Measurements from ENCODE around the gene KIRREL1. TPM values are rescaled to one million over a fixed set of nuclear protein-coding genes. Genes with fewer than 3 reads are reported as not detected.

The KIRREL1 gene
- total RNA-seq, 1 experiment from 2014 or later = 42.4 TPM

DNA sequence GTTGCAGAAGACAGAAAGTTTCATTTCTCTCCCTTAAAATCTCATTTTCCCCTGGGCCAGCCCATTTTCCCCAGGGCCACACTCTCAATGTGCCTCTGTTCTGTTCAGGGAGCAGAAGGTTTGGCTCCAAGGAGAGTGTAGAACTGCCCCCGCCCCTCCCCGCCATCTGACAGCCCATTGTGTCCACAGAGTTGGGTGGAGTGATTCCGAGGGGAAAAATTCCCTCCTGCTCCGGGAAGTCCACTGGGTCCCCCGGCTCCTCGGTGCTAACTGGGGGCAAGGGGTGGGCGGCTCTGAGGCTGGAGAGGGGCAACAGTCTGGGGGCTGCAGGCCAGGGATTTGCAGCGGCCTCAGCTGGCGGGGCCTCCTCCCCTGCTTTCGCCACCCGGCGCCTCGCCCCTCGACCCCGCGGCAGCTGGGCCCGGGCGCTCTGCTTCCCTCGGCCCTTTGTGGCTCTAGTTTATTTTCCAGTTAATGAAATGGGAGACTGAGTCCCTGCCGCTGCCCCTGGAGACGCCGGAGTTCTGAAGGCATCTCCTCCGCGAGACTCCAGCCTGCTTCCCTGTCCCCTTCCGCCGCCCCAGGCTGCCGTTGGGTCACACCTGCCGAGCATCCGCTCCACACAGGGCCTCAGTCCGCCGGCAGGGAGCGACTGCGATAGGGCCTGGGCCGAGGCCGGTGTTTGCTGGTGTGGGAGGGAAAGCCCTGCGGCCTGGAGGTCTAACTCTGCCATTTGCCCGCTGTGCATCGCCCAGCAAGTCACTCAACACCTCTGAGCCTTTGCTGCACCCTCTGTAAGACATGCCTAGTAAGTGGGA is 14.7 kb upstream of the KIRREL1 start (continued):
- TF ChIP-seq, protein P1, sequence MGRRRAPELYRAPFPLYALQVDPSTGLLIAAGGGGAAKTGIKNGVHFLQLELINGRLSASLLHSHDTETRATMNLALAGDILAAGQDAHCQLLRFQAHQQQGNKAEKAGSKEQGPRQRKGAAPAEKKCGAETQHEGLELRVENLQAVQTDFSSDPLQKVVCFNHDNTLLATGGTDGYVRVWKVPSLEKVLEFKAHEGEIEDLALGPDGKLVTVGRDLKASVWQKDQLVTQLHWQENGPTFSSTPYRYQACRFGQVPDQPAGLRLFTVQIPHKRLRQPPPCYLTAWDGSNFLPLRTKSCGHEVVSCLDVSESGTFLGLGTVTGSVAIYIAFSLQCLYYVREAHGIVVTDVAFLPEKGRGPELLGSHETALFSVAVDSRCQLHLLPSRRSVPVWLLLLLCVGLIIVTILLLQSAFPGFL (CRISPR knock-in tag; IDR thresholded peaks at IDR 0.05; ENCODE audit: borderline replicate concordance) = no peak
- TF ChIP-seq ESRRA (CRISPR knock-in tag; IDR thresholded peaks at IDR 0.05; ENCODE audit: borderline replicate concordance) (no peak), TEAD4 (CRISPR knock-in tag; IDR thresholded peaks at IDR 0.05) (no peak)

DNA sequence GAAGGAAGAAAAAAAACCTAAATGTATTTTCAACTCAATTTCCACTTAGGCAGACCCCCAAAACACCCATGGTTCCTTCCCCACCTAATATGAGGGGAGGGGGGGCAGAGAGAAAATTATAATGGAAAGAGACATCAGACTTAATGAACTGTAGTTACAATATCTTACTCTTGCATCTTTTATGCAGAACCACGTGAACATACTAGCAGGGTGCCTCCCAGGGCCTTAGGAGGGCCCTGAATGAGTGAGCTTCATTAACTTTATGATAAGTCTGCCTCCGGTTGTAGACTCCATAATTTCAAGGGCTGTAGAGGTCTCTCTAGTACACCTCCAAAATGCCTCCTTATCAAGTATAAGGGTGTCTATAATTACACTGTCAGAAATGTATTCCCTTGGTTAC is 11.3 kb upstream of the KIRREL1 start:
- Mint-ChIP-seq H3K27ac (no peak overlapping the region), H3K27me3 (ENCODE audit: low read depth) (peaks cover 3% of the 10 kb centered on the region; the same call in 1 of the 2 replicates), H3K4me1 (peaks cover 53% of the 10 kb centered on the region), H3K4me3 (no peak overlapping the region), H3K9me3 (no peaks in the 10 kb centered on the region), H3K36me3 (no peaks in the 10 kb centered on the region)
- ChIA-PET CTCF (interaction anchor here (1.3 to 5.1 kb wide), 7 partner anchors 10 to 139 kb away, joined by 3 to 36 read pairs (median 22); partner anchors contain the start of gene KIRREL1), POLR2A (no interaction called here)
- DNase-seq (ENCODE audit: low spot score) (no peak), ATAC-seq (no peak)
- TF ChIP-seq NR1H2 (CRISPR knock-in tag; IDR thresholded peaks at IDR 0.05) = no peak
- TF ChIP-seq, protein P2, sequence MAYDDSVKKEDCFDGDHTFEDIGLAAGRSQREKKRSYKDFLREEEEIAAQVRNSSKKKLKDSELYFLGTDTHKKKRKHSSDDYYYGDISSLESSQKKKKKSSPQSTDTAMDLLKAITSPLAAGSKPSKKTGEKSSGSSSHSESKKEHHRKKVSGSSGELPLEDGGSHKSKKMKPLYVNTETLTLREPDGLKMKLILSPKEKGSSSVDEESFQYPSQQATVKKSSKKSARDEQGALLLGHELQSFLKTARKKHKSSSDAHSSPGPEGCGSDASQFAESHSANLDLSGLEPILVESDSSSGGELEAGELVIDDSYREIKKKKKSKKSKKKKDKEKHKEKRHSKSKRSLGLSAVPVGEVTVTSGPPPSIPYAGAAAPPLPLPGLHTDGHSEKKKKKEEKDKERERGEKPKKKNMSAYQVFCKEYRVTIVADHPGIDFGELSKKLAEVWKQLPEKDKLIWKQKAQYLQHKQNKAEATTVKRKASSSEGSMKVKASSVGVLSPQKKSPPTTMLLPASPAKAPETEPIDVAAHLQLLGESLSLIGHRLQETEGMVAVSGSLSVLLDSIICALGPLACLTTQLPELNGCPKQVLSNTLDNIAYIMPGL (CRISPR knock-in tag; IDR thresholded peaks at IDR 0.05) = no peak
- no peak for TF ChIP-seq ZNF671 (CRISPR knock-in tag; IDR thresholded peaks at IDR 0.05)
- no peak for TF ChIP-seq ZNF423 (CRISPR knock-in tag; IDR thresholded peaks at IDR 0.05)
- TF ChIP-seq, protein P3, sequence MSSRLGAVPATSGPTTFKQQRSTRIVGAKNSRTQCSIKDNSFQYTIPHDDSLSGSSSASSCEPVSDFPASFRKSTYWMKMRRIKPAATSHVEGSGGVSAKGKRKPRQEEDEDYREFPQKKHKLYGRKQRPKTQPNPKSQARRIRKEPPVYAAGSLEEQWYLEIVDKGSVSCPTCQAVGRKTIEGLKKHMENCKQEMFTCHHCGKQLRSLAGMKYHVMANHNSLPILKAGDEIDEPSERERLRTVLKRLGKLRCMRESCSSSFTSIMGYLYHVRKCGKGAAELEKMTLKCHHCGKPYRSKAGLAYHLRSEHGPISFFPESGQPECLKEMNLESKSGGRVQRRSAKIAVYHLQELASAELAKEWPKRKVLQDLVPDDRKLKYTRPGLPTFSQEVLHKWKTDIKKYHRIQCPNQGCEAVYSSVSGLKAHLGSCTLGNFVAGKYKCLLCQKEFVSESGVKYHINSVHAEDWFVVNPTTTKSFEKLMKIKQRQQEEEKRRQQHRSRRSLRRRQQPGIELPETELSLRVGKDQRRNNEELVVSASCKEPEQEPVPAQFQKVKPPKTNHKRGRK (CRISPR knock-in tag; IDR thresholded peaks at IDR 0.05; ENCODE audit: borderline replicate concordance) = no peak

DNA sequence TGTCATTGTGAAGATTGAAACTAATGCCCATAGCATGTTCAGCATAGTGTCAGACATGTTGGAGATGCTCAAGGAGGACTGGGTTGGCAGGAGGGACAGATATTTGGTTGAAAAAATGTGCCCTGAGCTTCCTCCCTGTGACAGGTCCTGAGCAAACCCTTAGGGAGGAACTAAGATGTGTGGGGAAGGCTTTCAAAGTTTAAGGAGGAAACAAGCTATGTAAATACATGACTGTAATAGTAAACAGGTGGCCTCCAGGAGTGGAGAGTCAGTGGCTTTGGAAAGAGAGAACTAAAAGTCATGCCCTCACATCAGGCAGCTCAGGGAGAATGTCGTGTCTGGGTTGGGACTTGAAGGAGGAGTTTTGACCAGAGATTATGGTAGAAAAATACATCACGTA is 9.7 kb upstream of the KIRREL1 start:
- POLR2A ChIA-PET = no interaction called here
- CTCF ChIA-PET = interaction anchor here (0.6 to 5.1 kb wide), 14 partner anchors 9 to 141 kb away, joined by 3 to 36 read pairs (median 7); partner anchors contain the start of gene KIRREL1
- ATAC-seq (no peak), DNase-seq (ENCODE audit: low spot score) (no peak)
- Mint-ChIP-seq H3K27me3 (ENCODE audit: low read depth) (peaks cover 6% of the 10 kb centered on the region; the same call in 1 of the 2 replicates), H3K9me3 (no peaks in the 10 kb centered on the region), H3K27ac (no peak overlapping the region), H3K4me1 (peaks cover 41% of the 10 kb centered on the region), H3K36me3 (no peaks in the 10 kb centered on the region), H3K4me3 (no peak overlapping the region)
- TF ChIP-seq, protein P4, sequence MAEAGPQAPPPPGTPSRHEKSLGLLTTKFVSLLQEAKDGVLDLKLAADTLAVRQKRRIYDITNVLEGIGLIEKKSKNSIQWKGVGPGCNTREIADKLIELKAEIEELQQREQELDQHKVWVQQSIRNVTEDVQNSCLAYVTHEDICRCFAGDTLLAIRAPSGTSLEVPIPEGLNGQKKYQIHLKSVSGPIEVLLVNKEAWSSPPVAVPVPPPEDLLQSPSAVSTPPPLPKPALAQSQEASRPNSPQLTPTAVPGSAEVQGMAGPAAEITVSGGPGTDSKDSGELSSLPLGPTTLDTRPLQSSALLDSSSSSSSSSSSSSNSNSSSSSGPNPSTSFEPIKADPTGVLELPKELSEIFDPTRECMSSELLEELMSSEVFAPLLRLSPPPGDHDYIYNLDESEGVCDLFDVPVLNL (CRISPR knock-in tag; IDR thresholded peaks at IDR 0.05; ENCODE audit: borderline replicate concordance, low read depth) = no peak
- TF ChIP-seq, protein P5, sequence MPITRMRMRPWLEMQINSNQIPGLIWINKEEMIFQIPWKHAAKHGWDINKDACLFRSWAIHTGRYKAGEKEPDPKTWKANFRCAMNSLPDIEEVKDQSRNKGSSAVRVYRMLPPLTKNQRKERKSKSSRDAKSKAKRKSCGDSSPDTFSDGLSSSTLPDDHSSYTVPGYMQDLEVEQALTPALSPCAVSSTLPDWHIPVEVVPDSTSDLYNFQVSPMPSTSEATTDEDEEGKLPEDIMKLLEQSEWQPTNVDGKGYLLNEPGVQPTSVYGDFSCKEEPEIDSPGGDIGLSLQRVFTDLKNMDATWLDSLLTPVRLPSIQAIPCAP (CRISPR knock-in tag; IDR thresholded peaks at IDR 0.05) = no peak

DNA sequence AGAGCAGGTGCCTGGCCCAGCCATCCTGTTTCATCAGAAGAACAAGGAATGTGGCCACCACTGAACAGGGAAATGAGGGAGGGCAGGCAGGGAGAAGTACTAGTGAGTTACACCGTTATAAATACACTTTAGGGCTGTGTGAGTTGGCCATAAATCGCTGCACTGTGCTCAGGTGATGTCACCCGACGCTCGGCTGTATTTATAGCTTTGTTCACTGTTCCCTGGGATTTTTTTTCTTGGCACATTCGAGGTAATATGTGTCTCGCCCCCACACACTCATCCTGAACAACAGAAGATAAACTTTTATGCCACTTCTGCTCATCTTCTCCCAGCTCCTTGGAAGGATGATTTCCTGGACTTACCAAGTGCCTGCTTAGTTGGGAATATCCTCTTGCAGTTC is 9.0 kb upstream of the KIRREL1 start:
- CTCF ChIA-PET = interaction anchor here (0.6 to 5.1 kb wide), 12 partner anchors 8 to 140 kb away, joined by 3 to 36 read pairs (median 7); partner anchors contain the start of gene KIRREL1
- Mint-ChIP-seq H3K4me3 (no peak overlapping the region), H3K27me3 (ENCODE audit: low read depth) (peaks cover 6% of the 10 kb centered on the region; the same call in 1 of the 2 replicates), H3K9me3 (no peaks in the 10 kb centered on the region), H3K36me3 (no peaks in the 10 kb centered on the region), H3K4me1 (peaks cover 35% of the 10 kb centered on the region), H3K27ac (no peak overlapping the region)
- DNase-seq (ENCODE audit: low spot score) (no peak), ATAC-seq (no peak)
- POLR2A ChIA-PET = no interaction called here
- TF ChIP-seq, protein P6, sequence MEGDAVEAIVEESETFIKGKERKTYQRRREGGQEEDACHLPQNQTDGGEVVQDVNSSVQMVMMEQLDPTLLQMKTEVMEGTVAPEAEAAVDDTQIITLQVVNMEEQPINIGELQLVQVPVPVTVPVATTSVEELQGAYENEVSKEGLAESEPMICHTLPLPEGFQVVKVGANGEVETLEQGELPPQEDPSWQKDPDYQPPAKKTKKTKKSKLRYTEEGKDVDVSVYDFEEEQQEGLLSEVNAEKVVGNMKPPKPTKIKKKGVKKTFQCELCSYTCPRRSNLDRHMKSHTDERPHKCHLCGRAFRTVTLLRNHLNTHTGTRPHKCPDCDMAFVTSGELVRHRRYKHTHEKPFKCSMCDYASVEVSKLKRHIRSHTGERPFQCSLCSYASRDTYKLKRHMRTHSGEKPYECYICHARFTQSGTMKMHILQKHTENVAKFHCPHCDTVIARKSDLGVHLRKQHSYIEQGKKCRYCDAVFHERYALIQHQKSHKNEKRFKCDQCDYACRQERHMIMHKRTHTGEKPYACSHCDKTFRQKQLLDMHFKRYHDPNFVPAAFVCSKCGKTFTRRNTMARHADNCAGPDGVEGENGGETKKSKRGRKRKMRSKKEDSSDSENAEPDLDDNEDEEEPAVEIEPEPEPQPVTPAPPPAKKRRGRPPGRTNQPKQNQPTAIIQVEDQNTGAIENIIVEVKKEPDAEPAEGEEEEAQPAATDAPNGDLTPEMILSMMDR (IDR thresholded peaks at IDR 0.05) = no peak
- TF ChIP-seq OVOL2 (CRISPR knock-in tag; IDR thresholded peaks at IDR 0.05; ENCODE audit: borderline replicate concordance) (no peak), ZNF232 (CRISPR knock-in tag; IDR thresholded peaks at IDR 0.05) (no peak), GRHL2 (CRISPR knock-in tag; IDR thresholded peaks at IDR 0.05; ENCODE audit: insufficient replicate concordance, severe bottlenecking) (no peak)
- TF ChIP-seq, protein P7, sequence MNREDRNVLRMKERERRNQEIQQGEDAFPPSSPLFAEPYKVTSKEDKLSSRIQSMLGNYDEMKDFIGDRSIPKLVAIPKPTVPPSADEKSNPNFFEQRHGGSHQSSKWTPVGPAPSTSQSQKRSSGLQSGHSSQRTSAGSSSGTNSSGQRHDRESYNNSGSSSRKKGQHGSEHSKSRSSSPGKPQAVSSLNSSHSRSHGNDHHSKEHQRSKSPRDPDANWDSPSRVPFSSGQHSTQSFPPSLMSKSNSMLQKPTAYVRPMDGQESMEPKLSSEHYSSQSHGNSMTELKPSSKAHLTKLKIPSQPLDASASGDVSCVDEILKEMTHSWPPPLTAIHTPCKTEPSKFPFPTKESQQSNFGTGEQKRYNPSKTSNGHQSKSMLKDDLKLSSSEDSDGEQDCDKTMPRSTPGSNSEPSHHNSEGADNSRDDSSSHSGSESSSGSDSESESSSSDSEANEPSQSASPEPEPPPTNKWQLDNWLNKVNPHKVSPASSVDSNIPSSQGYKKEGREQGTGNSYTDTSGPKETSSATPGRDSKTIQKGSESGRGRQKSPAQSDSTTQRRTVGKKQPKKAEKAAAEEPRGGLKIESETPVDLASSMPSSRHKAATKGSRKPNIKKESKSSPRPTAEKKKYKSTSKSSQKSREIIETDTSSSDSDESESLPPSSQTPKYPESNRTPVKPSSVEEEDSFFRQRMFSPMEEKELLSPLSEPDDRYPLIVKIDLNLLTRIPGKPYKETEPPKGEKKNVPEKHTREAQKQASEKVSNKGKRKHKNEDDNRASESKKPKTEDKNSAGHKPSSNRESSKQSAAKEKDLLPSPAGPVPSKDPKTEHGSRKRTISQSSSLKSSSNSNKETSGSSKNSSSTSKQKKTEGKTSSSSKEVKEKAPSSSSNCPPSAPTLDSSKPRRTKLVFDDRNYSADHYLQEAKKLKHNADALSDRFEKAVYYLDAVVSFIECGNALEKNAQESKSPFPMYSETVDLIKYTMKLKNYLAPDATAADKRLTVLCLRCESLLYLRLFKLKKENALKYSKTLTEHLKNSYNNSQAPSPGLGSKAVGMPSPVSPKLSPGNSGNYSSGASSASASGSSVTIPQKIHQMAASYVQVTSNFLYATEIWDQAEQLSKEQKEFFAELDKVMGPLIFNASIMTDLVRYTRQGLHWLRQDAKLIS (CRISPR knock-in tag; IDR thresholded peaks at IDR 0.05; ENCODE audit: borderline replicate concordance) = no peak

Measured in WTC11 (cell line).